CD4-positive, alpha-beta T cell (primary cell): ENCODE measurements around the gene LDLRAD4. TPM values are rescaled to one million over a fixed set of nuclear protein-coding genes. Genes with fewer than 3 reads are reported as not detected.

ENCODE experiments used
- ATAC-seq: fragments of 200-7000 bp; cut with Tn5 transposase; one replicate; pipeline ENCODE4 v1.10.0; 2022; ENCODE audit warnings: mild to moderate bottlenecking; ENCODE audit not compliant: poor library complexity
- CTCF ChIA-PET: fragments of 350-600 bp; sonication (Branson Sonifier 250); formaldehyde crosslinking; loops from one replicate; lab custom pipeline; 2021; ENCODE audit warnings: antibody characterized with exemption, inconsistent platforms; lab: Charles Lee
- POLR2A ChIA-PET: fragments of 350-600 bp; sonication (Branson Sonifier 250); formaldehyde crosslinking; loops from one replicate; lab custom pipeline; 2021; ENCODE audit warnings: antibody characterized with exemption, inconsistent platforms; lab: Charles Lee
- DNase-seq, 14 experiments: peaks; one replicate each; pipeline ENCODE4 v3.0.0-alpha.2; 2013 to 2020; ENCODE audit warnings: mixed read lengths in 2 of 14
- H3K27ac ChIP-seq, 2 donors: one replicate each; pipeline versions ENCODE4 v1.5.1 to v1.7.0; 2013; ENCODE audit warnings: low read length in 2 of 2, low read depth in 1 of 2, mild to moderate bottlenecking in 1 of 2
- H3K27me3 ChIP-seq, 2 experiments: 1 replicate in 1 of 2; 2 replicates in 1 of 2; pipeline versions ENCODE4 v1.6.1 to v1.7.0; 2013; ENCODE audit warnings: low read length in 2 of 2, control low read depth in 1 of 2, mild to moderate bottlenecking in 1 of 2, moderate library complexity in 1 of 2; ENCODE audit not compliant: insufficient read depth in 2 of 2, control insufficient read depth in 1 of 2
- H3K36me3 ChIP-seq: one replicate; pipeline ENCODE4 v1.6.1; 2013; ENCODE audit warnings: low read length, control low read depth; ENCODE audit not compliant: insufficient read depth
- H3K4me1 ChIP-seq: one replicate; pipeline ENCODE4 v1.6.1; 2013; ENCODE audit warnings: low read length, control low read depth; ENCODE audit not compliant: insufficient read depth
- H3K4me3 ChIP-seq: one replicate; pipeline ENCODE4 v1.5.1; 2013; ENCODE audit warnings: mild to moderate bottlenecking, low read length, moderate library complexity
- H3K9me3 ChIP-seq, 2 experiments: 1 replicate in 1 of 2; 2 replicates in 1 of 2; pipeline versions ENCODE4 v1.6.1 to v1.7.0; 2013; ENCODE audit warnings: low read length in 2 of 2, mild to moderate bottlenecking in 2 of 2, control low read depth in 1 of 2, moderate library complexity in 1 of 2; ENCODE audit not compliant: control insufficient read depth in 1 of 2, insufficient read depth in 1 of 2
- H3K27ac Mint-ChIP-seq: one replicate; pipeline ENCODE4 v1.8.0; 2020; ENCODE audit warnings: mixed read lengths
- H3K27me3 Mint-ChIP-seq: one replicate; pipeline ENCODE4 v1.8.0; 2021; ENCODE audit warnings: mixed read lengths
- H3K36me3 Mint-ChIP-seq: one replicate; pipeline ENCODE4 v1.8.0; 2021; ENCODE audit warnings: low read depth, mixed read lengths
- H3K4me1 Mint-ChIP-seq: one replicate; pipeline ENCODE4 v1.8.0; 2021; ENCODE audit warnings: low read depth, mixed read lengths
- H3K4me3 Mint-ChIP-seq: one replicate; pipeline ENCODE4 v1.8.0; 2020; ENCODE audit warnings: mild to moderate bottlenecking, mixed read lengths
- H3K9me3 Mint-ChIP-seq: one replicate; pipeline ENCODE4 v1.8.0; 2020; ENCODE audit warnings: mixed read lengths
- CTCF ChIP-seq: fragments of 200-600 bp; IDR thresholded peaks from one replicate; pipeline ENCODE4 v1.8.0; 2022; ENCODE audit warnings: antibody characterized with exemption, mild to moderate bottlenecking
- intact Hi-C, 2 experiments: fragments of 100-400 bp; cut with DNase I in 1 of 2; cut with micrococcal nuclease in 1 of 2; formaldehyde crosslinking; loops; one replicate each; pipeline versions ENCODE4 v1.15.1 to v1.9.0; 2023 to 2025; cut with DNase I, micrococcal nuclease
- total RNA-seq, 174 experiments: library from RNA in 2 of 174; stranded (reverse) in 2 of 174; gene quantifications; one replicate each; pipeline ENCODE4 v1.2.3 and lab custom pipeline; 2021 to 2026

The LDLRAD4 gene
- total RNA-seq, 2 experiments from 2014 or later, result 51.9 to 52.7 TPM

- DNase-seq, result no peak
- intact Hi-C loops, result loop anchor here in 1 of 2 experiments (10.0 kb wide), 1 partner anchor 155 kb away; no protein-coding TSS in a partner anchor
Observed at GRCh38 chr18:13619505-13620205, 401.1 kb downstream of the LDLRAD4 start.

GRCh38 chr18:13620206-13620672, 401.7 kb downstream of the LDLRAD4 start:
- no peaks in the 10 kb centered on the region for H3K9me3 Mint-ChIP-seq
- CTCF ChIA-PET, result no interaction called here
- intact Hi-C loops, result no loop called here
- ATAC-seq (no peak), DNase-seq (no peak)
- H3K4me3 ChIP-seq, result no peak overlapping the region
- POLR2A ChIA-PET, result no interaction called here
- no peak overlapping the region for H3K27ac Mint-ChIP-seq
- H3K4me1 Mint-ChIP-seq, result peaks cover 31% of the 10 kb centered on the region
- no peak for TF ChIP-seq CTCF
- H3K36me3 Mint-ChIP-seq, result peaks cover 14% of the 10 kb centered on the region
- H3K27ac ChIP-seq, result no peak overlapping the region
- H3K27me3 ChIP-seq, result no peaks in the 10 kb centered on the region
- H3K4me3 Mint-ChIP-seq, result no peak overlapping the region
- peaks cover 33% of the 10 kb centered on the region for H3K36me3 ChIP-seq
- no peaks in the 10 kb centered on the region for H3K27me3 Mint-ChIP-seq
- peaks cover 28% of the 10 kb centered on the region for H3K4me1 ChIP-seq
- no peaks in the 10 kb centered on the region for H3K9me3 ChIP-seq

More at GRCh38 chr18:13619505-13620205, 401.1 kb downstream of the LDLRAD4 start:
- H3K36me3 Mint-ChIP-seq, result peaks cover 10% of the 10 kb centered on the region
- TF ChIP-seq CTCF, result no peak
- Histone ChIP-seq H3K9me3 (no peaks in the 10 kb centered on the region), H3K27me3 (no peaks in the 10 kb centered on the region), H3K36me3 (peaks cover 33% of the 10 kb centered on the region), H3K4me1 (peaks cover 32% of the 10 kb centered on the region), H3K4me3 (no peak overlapping the region), H3K27ac (no peak overlapping the region)
- H3K4me3 Mint-ChIP-seq, result no peak overlapping the region
- CTCF ChIA-PET, result no interaction called here
- no peaks in the 10 kb centered on the region for H3K27me3 Mint-ChIP-seq
- peaks cover 37% of the 10 kb centered on the region for H3K4me1 Mint-ChIP-seq
- no peak overlapping the region for H3K27ac Mint-ChIP-seq
- H3K9me3 Mint-ChIP-seq, result no peaks in the 10 kb centered on the region
- POLR2A ChIA-PET, result no interaction called here
- no peak for ATAC-seq

GRCh38 chr18:13620818-13621445, 402.4 kb downstream of the LDLRAD4 start:
- Mint-ChIP-seq H3K4me1 (peaks cover 26% of the 10 kb centered on the region), H3K36me3 (peaks cover 14% of the 10 kb centered on the region), H3K4me3 (no peak overlapping the region), H3K27me3 (no peaks in the 10 kb centered on the region), H3K27ac (no peak overlapping the region), H3K9me3 (no peaks in the 10 kb centered on the region)
- CTCF ChIA-PET, result no interaction called here
- TF ChIP-seq CTCF, result no peak
- Histone ChIP-seq H3K4me3 (no peak overlapping the region), H3K27me3 (no peaks in the 10 kb centered on the region), H3K9me3 (no peaks in the 10 kb centered on the region), H3K4me1 (peaks cover 21% of the 10 kb centered on the region), H3K27ac (no peak overlapping the region), H3K36me3 (peaks cover 33% of the 10 kb centered on the region)
- no peak for DNase-seq
- POLR2A ChIA-PET, result no interaction called here
- intact Hi-C loops, result no loop called here
- no peak for ATAC-seq
